Choroid plexus epithelial cell (primary cell): ENCODE results near the gene SLC25A45.

Experiments used
- DNase-seq: peaks from one replicate; pipeline ENCODE4 v3.0.0-alpha.2; 2010; ENCODE audit warnings: low read depth
- H3K4me3 ChIP-seq: 2 replicates; pipeline ENCODE4 v1.5.1; 2011; ENCODE audit warnings: low read depth, mild to moderate bottlenecking, control low read depth, low read length, moderate library complexity
- CTCF ChIP-seq: conservative IDR thresholded peaks from 2 replicates; pipeline ENCODE4 v1.5.1; 2011; ENCODE audit warnings: low read depth, mild to moderate bottlenecking, control low read depth, inconsistent platforms, low read length, moderate library complexity

Gene SLC25A45

GRCh38 chr11:65394125-65394536, 11.7 kb upstream of the SLC25A45 start:
- no peak for TF ChIP-seq CTCF
- no peak for DNase-seq
- no peak overlapping the region for H3K4me3 ChIP-seq

DNA sequence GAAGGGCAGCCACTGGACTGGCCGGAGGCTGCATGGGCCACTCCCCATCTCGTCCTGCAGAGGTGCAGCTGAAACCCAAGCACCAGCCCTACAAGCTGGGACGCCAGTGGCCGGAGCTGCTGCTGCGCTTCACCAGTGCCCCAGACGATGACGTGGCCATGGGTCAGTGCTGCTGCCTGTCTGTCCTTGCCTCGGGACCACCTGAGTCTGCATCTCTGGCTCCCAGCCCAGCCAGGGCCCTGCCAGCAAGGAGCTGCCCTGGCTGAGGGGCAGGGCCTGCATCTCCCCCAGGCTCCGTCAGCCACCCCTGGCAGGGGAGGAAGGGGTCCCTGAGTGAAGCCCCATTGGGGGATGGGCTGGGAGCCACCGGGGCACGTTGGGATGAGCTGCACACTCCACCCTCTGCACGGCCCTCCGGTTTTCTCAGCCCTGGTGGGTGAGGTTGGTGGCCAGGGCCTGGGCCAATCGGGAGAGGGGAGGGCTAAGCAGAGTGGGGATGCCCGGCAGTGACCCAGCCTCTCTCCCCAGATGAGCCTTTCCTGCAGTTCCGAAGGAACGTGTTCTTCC, 11.2 kb upstream of the SLC25A45 start:
- DNase-seq = no peak
- H3K4me3 ChIP-seq = no peak overlapping the region

GRCh38 chr11:65392899-65393298, 10.5 kb upstream of the SLC25A45 start:
- no peak overlapping the region for H3K4me3 ChIP-seq
- DNase-seq = no peak
- no peak for TF ChIP-seq CTCF

More for the DNA sequence above, 11.2 kb upstream of the SLC25A45 start:
- no peak for TF ChIP-seq CTCF

DNA sequence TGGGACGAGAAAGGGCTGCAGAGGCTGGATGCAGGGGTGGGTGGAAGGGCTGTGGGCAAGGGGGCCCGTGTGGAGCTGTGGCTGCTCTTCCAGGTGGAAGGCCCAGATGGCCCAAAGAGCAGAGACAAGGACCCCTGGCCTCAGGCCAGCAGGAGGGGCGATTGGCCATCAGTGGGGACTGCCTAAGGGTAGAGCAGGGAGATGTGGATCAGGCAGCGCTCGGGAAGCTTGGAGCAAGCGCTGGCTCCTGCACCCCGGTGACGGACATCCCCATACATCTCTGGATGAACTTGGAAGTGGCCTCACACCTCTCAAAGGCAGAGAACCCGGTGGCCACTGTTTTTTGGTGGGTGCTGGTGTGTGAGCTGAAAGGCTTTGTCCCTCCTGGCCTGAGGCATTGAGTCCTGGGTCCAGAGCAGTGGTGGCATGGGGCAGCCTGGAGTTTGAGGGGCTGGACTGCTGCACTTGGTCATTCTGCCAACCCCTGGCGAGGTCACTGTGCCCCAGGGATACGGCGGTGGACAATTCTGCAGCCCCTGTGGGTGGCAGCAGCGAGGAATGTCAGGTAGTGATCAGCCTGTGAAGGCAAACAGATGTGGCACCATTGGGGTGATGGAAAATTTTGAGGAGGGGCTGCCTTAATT, 9.9 kb upstream of the SLC25A45 start:
- no peak for TF ChIP-seq CTCF
- no peak overlapping the region for H3K4me3 ChIP-seq
- no peak for DNase-seq

GRCh38 chr11:65390996-65391395, 8.6 kb upstream of the SLC25A45 start:
- H3K4me3 ChIP-seq = peak overlapping the region; percentile 7
- peak; percentile 42 for DNase-seq
- TF ChIP-seq CTCF = no peak

DNA sequence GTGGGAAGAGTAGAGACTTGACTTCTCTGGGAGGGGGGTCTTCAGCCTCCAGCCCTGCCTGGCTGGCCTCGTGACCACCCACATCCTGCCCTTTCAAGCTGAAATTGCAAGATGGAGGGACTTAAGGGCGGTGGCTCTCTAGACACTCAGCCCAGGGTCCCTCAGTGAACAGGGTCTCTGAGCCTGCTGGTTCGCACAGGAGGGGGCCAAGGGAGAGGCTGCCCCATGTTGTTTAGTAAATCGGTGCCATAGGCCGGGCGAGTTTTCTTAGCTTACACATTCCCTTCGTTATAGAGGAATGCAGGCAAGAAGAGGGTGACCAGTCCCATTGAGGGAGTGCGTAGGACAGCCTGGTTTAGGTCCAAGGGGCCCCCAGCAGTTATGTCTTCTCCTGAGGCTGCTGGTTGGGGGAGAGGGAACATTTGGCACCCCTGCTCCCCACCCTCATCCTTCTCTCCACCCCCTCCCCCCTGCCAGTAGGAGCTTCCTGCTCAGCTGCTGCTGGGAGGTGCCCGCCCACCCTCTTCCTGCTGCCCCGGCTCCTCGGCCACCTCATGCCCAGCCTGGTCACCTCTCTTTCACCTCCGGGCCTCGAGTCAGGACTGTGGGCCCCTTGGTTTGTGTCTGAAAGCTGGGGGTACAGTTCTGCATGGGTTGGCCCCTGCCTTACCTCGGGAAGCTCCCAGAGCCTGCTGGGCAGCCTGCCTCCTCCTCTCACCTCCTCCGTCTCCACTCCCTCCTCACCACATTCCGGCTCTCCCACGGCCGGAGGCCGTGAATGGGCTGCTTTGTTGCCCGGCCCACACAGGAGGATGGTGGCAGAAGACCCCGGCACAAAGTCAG, 7.9 kb upstream of the SLC25A45 start:
- peak overlapping the region; percentile 7 for H3K4me3 ChIP-seq
- DNase-seq = peak; percentile 30
- no peak for TF ChIP-seq CTCF
